ENCODE data around the gene CASQ1.

CASQ1 gene

GRCh38 chr1:160196143-160196542 is 5.8 kb downstream of the CASQ1 start:
- Histone ChIP-seq H3K4me1 (ENCODE audit: control insufficient read depth, insufficient read depth, low read length) (no peaks in the 10 kb centered on the region), H3K4me3 (ENCODE audit: low read depth, low read length) (no peak overlapping the region), H3K27ac (ENCODE audit: extremely low read depth, low read depth, low read length) (no peak overlapping the region), H3K9me3 (ENCODE audit: control insufficient read depth, insufficient read depth, low read depth, low read length) (no peaks in the 10 kb centered on the region), H3K36me3 (ENCODE audit: control insufficient read depth in 2 of 2, insufficient read depth in 1 of 2, low read length in 2 of 2) (no peaks in the 10 kb centered on the region)
- TF ChIP-seq ZNF664 (tag by site-specific recombination; IDR thresholded peaks at IDR 0.05) (no peak), KLF17 (tag by site-specific recombination; IDR thresholded peaks at IDR 0.05) (no peak), ZEB2 (tag by site-specific recombination; IDR thresholded peaks at IDR 0.05) (no peak), ZNF600 (tag by site-specific recombination; IDR thresholded peaks at IDR 0.05) (no peak), ELK4 (IDR thresholded peaks at IDR 0.05; ENCODE audit: borderline replicate concordance, low read depth, low read length) (no peak), ZNF404 (tag by site-specific recombination; IDR thresholded peaks at IDR 0.05) (no peak), ZNF169 (tag by site-specific recombination; IDR thresholded peaks at IDR 0.05) (no peak), ZNF585B (tag by site-specific recombination; IDR thresholded peaks at IDR 0.05) (no peak), HIC1 (tag by site-specific recombination; IDR thresholded peaks at IDR 0.05) (no peak), ZNF211 (tag by site-specific recombination; IDR thresholded peaks at IDR 0.05; ENCODE audit: low read depth) (no peak), GLI4 (tag by site-specific recombination; IDR thresholded peaks at IDR 0.05) (no peak)
- ChIA-PET CTCF (interaction anchor here (0.6 to 1.8 kb wide), 5 partner anchors 24 to 180 kb away, joined by 3 to 11 read pairs (median 4); partner anchors contain the start of gene PEX19), POLR2A (interaction anchor here (0.6 kb wide), 1 partner anchor 10 kb away, joined by 4 read pairs; no protein-coding TSS in a partner anchor)

GRCh38 chr1:160197231-160197630 is 6.9 kb downstream of the CASQ1 start:
- no peaks in the 10 kb centered on the region for H3K36me3 ChIP-seq (ENCODE audit: control insufficient read depth in 2 of 2, insufficient read depth in 1 of 2, low read length in 2 of 2)
- ChIA-PET CTCF (interaction anchor here (1.3 to 3.8 kb wide), 2 partner anchors 55 to 94 kb away, joined by 4 to 12 read pairs; no protein-coding TSS in a partner anchor), POLR2A (no interaction called here)
- no peak for TF ChIP-seq ZNF121 (tag by site-specific recombination; IDR thresholded peaks at IDR 0.05)
- TF ChIP-seq TRIM28 (IDR thresholded peaks at IDR 0.05; ENCODE audit: borderline replicate concordance, low read length): no peak
- no peak for TF ChIP-seq ZNF645 (tag by site-specific recombination; IDR thresholded peaks at IDR 0.05)
- no peak for TF ChIP-seq REPIN1 (tag by site-specific recombination; IDR thresholded peaks at IDR 0.05; ENCODE audit: low read depth)
- no peak for TF ChIP-seq RBAK (tag by site-specific recombination; IDR thresholded peaks at IDR 0.05)
- TF ChIP-seq ZNF777 (tag by site-specific recombination; IDR thresholded peaks at IDR 0.05; ENCODE audit: borderline replicate concordance): no peak
- TF ChIP-seq ZNF426 (tag by site-specific recombination; IDR thresholded peaks at IDR 0.05): no peak
- H3K4me1 ChIP-seq (ENCODE audit: control insufficient read depth, insufficient read depth, low read length): no peaks in the 10 kb centered on the region
- H3K27ac ChIP-seq (ENCODE audit: extremely low read depth, low read depth, low read length): no peak overlapping the region
- H3K9me3 ChIP-seq (ENCODE audit: control insufficient read depth, insufficient read depth, low read depth, low read length): no peaks in the 10 kb centered on the region
- H3K4me3 ChIP-seq (ENCODE audit: low read depth, low read length): no peak overlapping the region

Data from HEK293 (cell line).